DMS79 treated with DMSO at 0.1 percent for 48 hours (cell line): ENCODE measurements around the gene TTC39C.
A peak's percentile ranks its signal among the peaks of the same experiment; 100 is the strongest.

Experiments
- DNase-seq: peaks from one replicate; lab custom pipeline; 2025; lab: John Stamatoyannopoulos, UW

Gene TTC39C

GRCh38 chr18:24014062-24014985 is at the start of gene TTC39C:
Gene TTC39C, plus strand, starts transcription at chr18:24014754. Its CDS starts 118 bp downstream, at chr18:24014872.
- peak; percentile 26 for DNase-seq

- no peak for DNase-seq
Observed at GRCh38 chr18:23966909-23967308, 47.6 kb upstream of the TTC39C start.

- no peak for DNase-seq
Observed at GRCh38 chr18:23967321-23968089, 47.0 kb upstream of the TTC39C start.

- no peak for DNase-seq
Observed at GRCh38 chr18:23968638-23969604, 45.6 kb upstream of the TTC39C start.

GRCh38 chr18:23969664-23970063 is 44.9 kb upstream of the TTC39C start:
- DNase-seq = peak; percentile 52

- no peak for DNase-seq
Observed at GRCh38 chr18:23970161-23971096, 44.1 kb upstream of the TTC39C start.

GRCh38 chr18:23971097-23971440 is 43.5 kb upstream of the TTC39C start:
- no peak for DNase-seq

- DNase-seq = no peak
Observed at GRCh38 chr18:23971666-23972230, 42.8 kb upstream of the TTC39C start.

GRCh38 chr18:23972453-23972852 is 42.1 kb upstream of the TTC39C start:
- DNase-seq = no peak

GRCh38 chr18:23977103-23977502 is 37.5 kb upstream of the TTC39C start:
- DNase-seq = no peak

GRCh38 chr18:23977719-23978483 is 36.7 kb upstream of the TTC39C start:
- DNase-seq = no peak

- no peak for DNase-seq
Observed at GRCh38 chr18:23981369-23981980, 33.1 kb upstream of the TTC39C start.

- DNase-seq = no peak
Observed at GRCh38 chr18:23982155-23983079, 32.1 kb upstream of the TTC39C start.

GRCh38 chr18:23983112-23983511 is 31.4 kb upstream of the TTC39C start:
- no peak for DNase-seq

- no peak for DNase-seq
Observed at GRCh38 chr18:23986600-23987359, 27.8 kb upstream of the TTC39C start.

GRCh38 chr18:23990474-23991410 is 23.8 kb upstream of the TTC39C start:
- no peak for DNase-seq
